Fibroblast of skin of left quadriceps (primary cell): ENCODE data around the gene EIF3D.

ENCODE experiments used
- DNase-seq, 2 experiments: peaks; one replicate each; pipeline ENCODE4 v3.0.0-alpha.2; 2013; ENCODE audit warnings: low read depth in 2 of 2

Gene EIF3D

GRCh38 chr22:36467042-36467810 is 61.7 kb downstream of the EIF3D start:
- peak in 1 of 2 experiments; percentile 56 for DNase-seq

- DNase-seq: no peak
Measured at GRCh38 chr22:36466258-36466657, 62.7 kb downstream of the EIF3D start.

DNA sequence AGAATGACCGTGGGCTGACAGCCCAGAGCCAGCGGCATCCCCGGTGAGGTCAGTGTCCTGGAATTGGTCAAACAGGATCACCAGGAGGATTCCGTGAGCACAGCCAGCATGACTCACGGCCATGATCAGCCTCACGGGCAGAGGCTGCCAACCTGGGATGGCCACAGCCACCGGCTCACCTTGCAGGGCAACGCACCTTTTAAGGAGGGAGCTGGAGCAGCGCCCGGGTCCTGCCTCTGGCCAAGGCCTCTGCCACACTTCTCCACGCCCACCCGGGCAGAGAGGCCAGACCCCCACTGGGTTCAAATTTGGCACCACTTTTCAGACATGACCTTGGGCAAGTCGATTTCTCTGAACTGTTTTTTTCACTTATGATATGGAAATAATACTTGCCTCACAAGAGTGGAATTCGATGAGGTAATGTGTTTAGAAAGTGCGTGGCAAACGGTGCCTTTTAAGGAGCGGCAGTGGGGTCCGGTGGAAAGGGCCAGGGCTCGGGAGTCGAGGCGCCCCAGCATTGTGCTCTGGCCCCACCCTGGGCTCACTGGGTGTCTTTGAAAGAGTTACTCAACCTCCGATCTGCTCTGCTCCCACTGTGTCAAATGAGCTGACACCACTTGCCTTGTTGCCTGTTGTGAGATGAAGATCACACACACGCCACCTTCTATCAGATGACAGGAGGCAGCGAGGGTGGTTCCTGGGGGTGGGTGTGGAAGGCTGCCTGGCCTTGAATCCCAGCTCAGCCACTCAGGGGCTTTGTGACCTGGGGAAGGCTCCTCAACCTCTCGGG is 63.5 kb downstream of the EIF3D start:
- peak; percentile 73 to 74 for DNase-seq

- no peak for DNase-seq
Measured at GRCh38 chr22:36464715-36465231, 64.2 kb downstream of the EIF3D start.

GRCh38 chr22:36463783-36464184 is 65.2 kb downstream of the EIF3D start:
- no peak for DNase-seq

DNA sequence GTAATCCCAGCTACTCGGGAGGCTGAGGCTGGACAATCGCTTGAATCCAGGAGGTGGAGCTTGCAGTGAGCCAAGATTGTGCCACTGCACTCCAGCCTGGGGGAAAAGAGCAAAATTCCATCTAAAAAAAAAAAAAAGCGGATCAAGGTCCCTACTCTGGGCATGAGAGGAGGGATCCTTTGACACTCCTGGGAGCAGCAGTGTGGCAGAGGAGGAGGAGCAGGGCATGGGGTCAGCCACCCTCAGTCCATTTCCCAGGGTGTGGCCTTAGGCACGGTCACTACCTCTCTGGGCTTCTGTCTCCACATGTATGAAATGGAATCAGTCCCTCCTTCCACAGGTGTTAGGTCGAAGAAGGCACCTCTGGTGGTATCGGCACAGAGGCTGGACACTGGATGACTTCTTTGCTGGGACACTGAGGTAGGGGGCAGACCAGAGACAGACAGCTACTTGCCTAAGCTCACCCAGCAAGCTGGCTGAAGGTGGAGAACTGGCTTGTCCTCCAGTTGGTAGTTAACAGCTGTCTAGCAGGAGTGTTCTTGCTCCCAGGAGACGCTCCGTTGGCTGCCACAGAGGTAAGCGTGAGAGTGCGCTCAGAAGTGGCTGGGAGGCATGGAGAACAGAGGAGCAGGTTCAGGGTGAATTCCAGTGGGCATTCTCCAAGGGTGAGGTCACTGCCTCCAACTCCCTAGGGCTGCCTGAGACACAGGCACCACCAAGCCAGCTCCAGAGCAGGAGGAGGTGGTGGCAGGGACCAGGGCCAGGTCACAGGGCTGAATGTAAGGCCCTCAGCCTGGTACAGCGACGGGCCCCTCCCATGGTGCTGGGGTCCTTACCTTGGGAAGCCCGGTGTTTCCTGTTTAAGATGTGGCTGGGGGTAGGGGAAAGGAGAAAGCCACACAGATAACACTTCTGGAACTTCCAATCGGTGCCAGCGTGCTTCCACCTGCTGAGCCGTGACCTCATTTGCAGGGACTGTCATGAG is 67.0 kb downstream of the EIF3D start:
- DNase-seq: peak; percentile 81 to 83
